HEK293 (cell line): ENCODE results near the gene DNAH8.

Experiments
- CTCF ChIA-PET: fragments of 350-600 bp; formaldehyde crosslinking; extraction: SDS; loops from one replicate; lab custom pipeline; 2021; ENCODE audit warnings: antibody characterized with exemption; lab: Yijun Ruan, JAX
- POLR2A ChIA-PET: fragments of 300-600 bp; formaldehyde crosslinking; extraction: SDS; loops from one replicate; lab custom pipeline; 2020; ENCODE audit warnings: antibody characterized with exemption, inconsistent platforms; lab: Yijun Ruan, JAX
- H3K27ac ChIP-seq: fragments of 200-500 bp; sonication (Bioruptor generic); 2 replicates; pipeline ENCODE4 v1.5.1; 2014; ENCODE audit warnings: low read depth, low read length, control low read depth, inconsistent platforms; ENCODE audit errors: extremely low read depth
- H3K36me3 ChIP-seq, 2 experiments: fragments of 200-500 bp in 1 of 2; sonication (Bioruptor generic) in 1 of 2; 1 replicate in 1 of 2; 2 replicates in 1 of 2; pipeline ENCODE4 v1.5.1; 2014 to 2017; ENCODE audit warnings: inconsistent platforms in 2 of 2, low read length in 2 of 2; ENCODE audit not compliant: control insufficient read depth in 2 of 2, insufficient read depth in 1 of 2
- H3K4me1 ChIP-seq: fragments of 200-500 bp; sonication (Bioruptor generic); 2 replicates; pipeline ENCODE4 v1.5.1; 2014; ENCODE audit warnings: mild to moderate bottlenecking, low read length, inconsistent platforms; ENCODE audit not compliant: control insufficient read depth, insufficient read depth
- H3K4me3 ChIP-seq: 2 replicates; pipeline ENCODE4 v1.5.1; 2011; ENCODE audit warnings: low read depth, mild to moderate bottlenecking, control low read depth, low read length, moderate library complexity
- H3K9me3 ChIP-seq: fragments of 200-500 bp; sonication (Bioruptor generic); 2 replicates; pipeline ENCODE4 v1.5.1; 2014; ENCODE audit warnings: low read depth, low read length, inconsistent platforms; ENCODE audit not compliant: control insufficient read depth, insufficient read depth
- KLF9 ChIP-seq: fragments of 450-650 bp; formaldehyde crosslinking; IDR thresholded peaks from 2 replicates; pipeline ENCODE4 v1.5.1; 2016; ENCODE audit warnings: missing biosample characterization, missing genetic modification characterization, low read depth
- SP7 ChIP-seq: fragments of 450-650 bp; formaldehyde crosslinking; IDR thresholded peaks from 2 replicates; pipeline ENCODE4 v1.5.1; 2016; ENCODE audit warnings: missing biosample characterization, missing genetic modification characterization
- WT1 ChIP-seq: fragments of 450-650 bp; formaldehyde crosslinking; IDR thresholded peaks from 2 replicates; pipeline ENCODE4 v1.5.1; 2016; ENCODE audit warnings: missing biosample characterization, missing genetic modification characterization
- ZBTB11 ChIP-seq: fragments of 450-650 bp; formaldehyde crosslinking; conservative IDR thresholded peaks from 2 replicates; pipeline ENCODE4 v1.5.1; 2016; ENCODE audit warnings: low read depth, missing biosample characterization, missing genetic modification characterization
- ZBTB21 ChIP-seq: fragments of 450-650 bp; formaldehyde crosslinking; IDR thresholded peaks from 2 replicates; pipeline ENCODE4 v1.5.1; 2017; ENCODE audit warnings: missing biosample characterization, missing genetic modification characterization
- ZBTB44 ChIP-seq: fragments of 450-650 bp; IDR thresholded peaks from 2 replicates; pipeline ENCODE4 v1.5.1; 2018; ENCODE audit warnings: missing biosample characterization, mild to moderate bottlenecking, missing genetic modification characterization
- ZNF121 ChIP-seq: fragments of 450-650 bp; formaldehyde crosslinking; IDR thresholded peaks from 2 replicates; pipeline ENCODE4 v1.5.1; 2016; ENCODE audit warnings: missing biosample characterization, missing genetic modification characterization
- ZNF133 ChIP-seq: fragments of 450-650 bp; formaldehyde crosslinking; IDR thresholded peaks from 2 replicates; pipeline ENCODE4 v1.5.1; 2016; ENCODE audit warnings: missing biosample characterization, missing genetic modification characterization
- ZNF140 ChIP-seq: fragments of 450-650 bp; formaldehyde crosslinking; IDR thresholded peaks from 2 replicates; pipeline ENCODE4 v1.5.1; 2016; ENCODE audit warnings: missing biosample characterization, missing genetic modification characterization
- ZNF202 ChIP-seq: fragments of 450-650 bp; formaldehyde crosslinking; IDR thresholded peaks from 2 replicates; pipeline ENCODE4 v1.5.1; 2016; ENCODE audit warnings: missing biosample characterization, missing genetic modification characterization, borderline replicate concordance
- ZNF239 ChIP-seq: fragments of 450-650 bp; formaldehyde crosslinking; IDR thresholded peaks from 2 replicates; pipeline ENCODE4 v1.5.1; 2016; ENCODE audit warnings: missing biosample characterization, missing genetic modification characterization
- ZNF24 ChIP-seq: fragments of 450-650 bp; formaldehyde crosslinking; IDR thresholded peaks from 2 replicates; pipeline ENCODE4 v1.5.1; 2016; ENCODE audit warnings: missing biosample characterization, missing genetic modification characterization
- ZNF248 ChIP-seq: fragments of 450-650 bp; formaldehyde crosslinking; IDR thresholded peaks from 2 replicates; pipeline ENCODE4 v1.5.1; 2017; ENCODE audit warnings: missing biosample characterization, missing genetic modification characterization
- ZNF394 ChIP-seq: fragments of 450-650 bp; formaldehyde crosslinking; IDR thresholded peaks from 2 replicates; pipeline ENCODE4 v1.5.1; 2016; ENCODE audit warnings: missing biosample characterization, missing genetic modification characterization, mild to moderate bottlenecking, moderate library complexity, borderline replicate concordance
- ZNF48 ChIP-seq: fragments of 450-650 bp; formaldehyde crosslinking; IDR thresholded peaks from 2 replicates; pipeline ENCODE4 v1.5.1; 2016; ENCODE audit warnings: missing biosample characterization, missing genetic modification characterization
- ZNF513 ChIP-seq: fragments of 450-650 bp; IDR thresholded peaks from 2 replicates; pipeline ENCODE4 v1.5.1; 2018; ENCODE audit warnings: missing biosample characterization, missing genetic modification characterization
- ZNF518A ChIP-seq: fragments of 450-650 bp; formaldehyde crosslinking; conservative IDR thresholded peaks from 2 replicates; pipeline ENCODE4 v1.5.1; 2016; ENCODE audit warnings: low read depth, missing biosample characterization, missing genetic modification characterization
- ZNF555 ChIP-seq: fragments of 450-650 bp; formaldehyde crosslinking; conservative IDR thresholded peaks from 2 replicates; pipeline ENCODE4 v1.5.1; 2017; ENCODE audit warnings: missing biosample characterization, mild to moderate bottlenecking, missing genetic modification characterization, inconsistent platforms
- ZNF624 ChIP-seq: fragments of 450-650 bp; formaldehyde crosslinking; IDR thresholded peaks from 2 replicates; pipeline ENCODE4 v1.5.1; 2017; ENCODE audit warnings: missing biosample characterization, missing genetic modification characterization
- ZNF707 ChIP-seq: fragments of 450-650 bp; formaldehyde crosslinking; IDR thresholded peaks from 2 replicates; pipeline ENCODE4 v1.5.1; 2016; ENCODE audit warnings: missing biosample characterization, missing genetic modification characterization
- ZNF792 ChIP-seq: fragments of 450-650 bp; formaldehyde crosslinking; IDR thresholded peaks from 2 replicates; pipeline ENCODE4 v1.5.1; 2016; ENCODE audit warnings: missing biosample characterization, missing genetic modification characterization

DNAH8 gene

GRCh38 chr6:38722727-38723334 is 7.7 kb downstream of the DNAH8 start:
- H3K27ac ChIP-seq, result no peak overlapping the region
- CTCF ChIA-PET, result interaction anchor here (0.6 kb wide), 1 partner anchor 345 kb away, joined by 3 read pairs; no protein-coding TSS in a partner anchor
- peaks cover 6% of the 10 kb centered on the region; the same call in 1 of the 2 replicates for H3K4me1 ChIP-seq
- no peaks in the 10 kb centered on the region for H3K36me3 ChIP-seq
- TF ChIP-seq ZNF202 (tag by site-specific recombination) (no peak), ZNF121 (tag by site-specific recombination) (no peak)
- TF ChIP-seq, all 188 proteins: peak for 0
- POLR2A ChIA-PET, result no interaction called here
- no peaks in the 10 kb centered on the region for H3K9me3 ChIP-seq
- H3K4me3 ChIP-seq, result no peak overlapping the region

- CTCF ChIA-PET, result interaction anchor here (2.3 kb wide), 1 partner anchor 14 kb away, joined by 8 read pairs; no protein-coding TSS in a partner anchor
- POLR2A ChIA-PET, result no interaction called here
- Histone ChIP-seq H3K4me3 (no peak overlapping the region), H3K36me3 (no peaks in the 10 kb centered on the region), H3K9me3 (no peaks in the 10 kb centered on the region), H3K4me1 (peaks cover 6% of the 10 kb centered on the region; the same call in 1 of the 2 replicates), H3K27ac (no peak overlapping the region)
- TF ChIP-seq KLF9 (tag by site-specific recombination) (no peak), ZBTB44 (tag by site-specific recombination) (no peak), ZNF707 (no peak), ZNF518A (tag by site-specific recombination) (0 out of 2 replicates have a peak, but pooled peaks have one; percentile 40), ZNF140 (tag by site-specific recombination) (no peak), ZNF394 (tag by site-specific recombination) (0 out of 2 replicates have a peak, but pooled peaks have one; percentile 55), ZBTB11 (0 out of 2 replicates have a peak, but pooled peaks have one; percentile 30), ZNF239 (no peak), ZNF792 (tag by site-specific recombination) (no peak), ZNF133 (tag by site-specific recombination) (no peak), ZNF624 (tag by site-specific recombination) (no peak), ZNF24 (tag by site-specific recombination) (no peak), ZNF555 (tag by site-specific recombination) (peak; percentile 26), WT1 (tag by site-specific recombination) (no peak), ZNF513 (tag by site-specific recombination) (no peak), ZBTB21 (tag by site-specific recombination) (no peak), ZNF248 (tag by site-specific recombination) (no peak), ZNF48 (tag by site-specific recombination) (no peak), SP7 (tag by site-specific recombination) (no peak)
Observed at GRCh38 chr6:38723783-38724182, 8.7 kb downstream of the DNAH8 start.
